ENCODE data around the gene SLC25A34. TPM values are rescaled to one million over a fixed set of nuclear protein-coding genes. Genes with fewer than 3 reads are reported as not detected.
"Not testable (repeated sequence)": the region's sequence is repeated elsewhere in the genome, so short reads cannot be mapped to it uniquely, and the experiment has no call there.

SLC25A34 gene
- 1.4 and 1.5 TPM in 2 replicates for total RNA-seq

GRCh38 chr1:15736038-15736891, at the start of gene SLC25A34:
Gene SLC25A34, plus strand, starts transcription at chr1:15736258. Its CDS starts 228 bp downstream, at chr1:15736486.
- Mint-ChIP-seq H3K4me1 (peaks cover under 1% of the 10 kb centered on the region), H3K27me3 (no peaks in the 10 kb centered on the region), H3K9me3 (no peaks in the 10 kb centered on the region), H3K27ac (no peak within 1 kb of the TSS), H3K4me3 (no peak within 1 kb of the TSS), H3K36me3 (ENCODE audit: low read depth) (peaks cover 8% of the 10 kb centered on the region)
- intact Hi-C loops (cut with micrococcal nuclease) = no loop called here
- DNase-seq = no peak

GRCh38 chr1:15687446-15687845, 48.6 kb upstream of the SLC25A34 start:
- Mint-ChIP-seq H3K9me3 (no peaks in the 10 kb centered on the region), H3K4me3 (peak overlapping the region; percentile 9), H3K36me3 (ENCODE audit: low read depth) (peaks cover 28% of the 10 kb centered on the region), H3K27ac (no peak overlapping the region), H3K4me1 (peaks cover 26% of the 10 kb centered on the region), H3K27me3 (no peaks in the 10 kb centered on the region)
- intact Hi-C loops (cut with micrococcal nuclease) = no loop called here
- no peak for DNase-seq

GRCh38 chr1:15690317-15690716, 45.7 kb upstream of the SLC25A34 start:
- no peak for DNase-seq
- Mint-ChIP-seq H3K27me3 (no peaks in the 10 kb centered on the region), H3K36me3 (ENCODE audit: low read depth) (peaks cover 38% of the 10 kb centered on the region), H3K27ac (no peak overlapping the region), H3K9me3 (no peaks in the 10 kb centered on the region), H3K4me1 (peaks cover 25% of the 10 kb centered on the region), H3K4me3 (no peak overlapping the region)
- intact Hi-C loops (cut with micrococcal nuclease) = no loop called here

- H3K4me1 Mint-ChIP-seq = peaks cover 21% of the 10 kb centered on the region
- H3K4me3 Mint-ChIP-seq = no peak overlapping the region
- no peaks in the 10 kb centered on the region for H3K27me3 Mint-ChIP-seq
- H3K36me3 Mint-ChIP-seq (ENCODE audit: low read depth) = peaks cover 34% of the 10 kb centered on the region
- no peaks in the 10 kb centered on the region for H3K9me3 Mint-ChIP-seq
- H3K27ac Mint-ChIP-seq = no peak overlapping the region
- no peak for DNase-seq
- intact Hi-C loops (cut with micrococcal nuclease) = no loop called here
Observed at GRCh38 chr1:15691434-15692032, 44.5 kb upstream of the SLC25A34 start.

GRCh38 chr1:15692121-15692682, 43.9 kb upstream of the SLC25A34 start:
- Mint-ChIP-seq H3K9me3 (no peaks in the 10 kb centered on the region), H3K27ac (no peak overlapping the region), H3K36me3 (ENCODE audit: low read depth) (peaks cover 34% of the 10 kb centered on the region), H3K4me3 (no peak overlapping the region), H3K4me1 (peaks cover 24% of the 10 kb centered on the region), H3K27me3 (no peaks in the 10 kb centered on the region)
- no peak for DNase-seq
- intact Hi-C loops (cut with micrococcal nuclease) = no loop called here

GRCh38 chr1:15693371-15693770, 42.7 kb upstream of the SLC25A34 start:
- intact Hi-C loops (cut with micrococcal nuclease) = no loop called here
- H3K9me3 Mint-ChIP-seq = no peaks in the 10 kb centered on the region
- peaks cover 25% of the 10 kb centered on the region for H3K36me3 Mint-ChIP-seq (ENCODE audit: low read depth)
- DNase-seq = no peak
- H3K27ac Mint-ChIP-seq = no peak overlapping the region
- H3K27me3 Mint-ChIP-seq = no peaks in the 10 kb centered on the region
- H3K4me3 Mint-ChIP-seq = no peak overlapping the region
- H3K4me1 Mint-ChIP-seq = peaks cover 20% of the 10 kb centered on the region

- H3K27ac Mint-ChIP-seq = peak overlapping the region; percentile 90
Observed at GRCh38 chr1:15696956-15697521, 39.0 kb upstream of the SLC25A34 start.

GRCh38 chr1:15698201-15698600, 37.9 kb upstream of the SLC25A34 start:
- Mint-ChIP-seq H3K27me3 (no peaks in the 10 kb centered on the region), H3K36me3 (ENCODE audit: low read depth) (peaks cover 15% of the 10 kb centered on the region), H3K4me3 (peak overlapping the region; percentile 53), H3K4me1 (peaks cover 22% of the 10 kb centered on the region), H3K9me3 (no peaks in the 10 kb centered on the region), H3K27ac (peak overlapping the region; percentile 76)
- no peak for DNase-seq
- intact Hi-C loops (cut with micrococcal nuclease) = no loop called here

More at GRCh38 chr1:15696956-15697521, 39.0 kb upstream of the SLC25A34 start:
- Mint-ChIP-seq H3K4me1 (peaks cover 25% of the 10 kb centered on the region), H3K27me3 (no peaks in the 10 kb centered on the region), H3K36me3 (ENCODE audit: low read depth) (peaks cover 19% of the 10 kb centered on the region), H3K9me3 (no peaks in the 10 kb centered on the region), H3K4me3 (peak overlapping the region; percentile 82)
- intact Hi-C loops (cut with micrococcal nuclease) = no loop called here
- DNase-seq = peak; percentile 86

GRCh38 chr1:15699321-15699720, 36.7 kb upstream of the SLC25A34 start:
- H3K4me3 Mint-ChIP-seq; H3K27ac Mint-ChIP-seq; H3K9me3 Mint-ChIP-seq; H3K27me3 Mint-ChIP-seq; intact Hi-C loops (cut with micrococcal nuclease); DNase-seq: not testable (repeated sequence)
- peaks cover 22% of the 10 kb centered on the region for H3K4me1 Mint-ChIP-seq
- peaks cover 12% of the 10 kb centered on the region for H3K36me3 Mint-ChIP-seq (ENCODE audit: low read depth)

- H3K4me1 Mint-ChIP-seq = peaks cover 18% of the 10 kb centered on the region
- DNase-seq = no peak
- no peaks in the 10 kb centered on the region for H3K9me3 Mint-ChIP-seq
- H3K27me3 Mint-ChIP-seq = no peaks in the 10 kb centered on the region
- no peak overlapping the region for H3K27ac Mint-ChIP-seq
- intact Hi-C loops (cut with micrococcal nuclease) = no loop called here
- H3K36me3 Mint-ChIP-seq (ENCODE audit: low read depth) = peaks cover 6% of the 10 kb centered on the region
- H3K4me3 Mint-ChIP-seq = no peak overlapping the region
Observed at GRCh38 chr1:15700508-15700907, 35.5 kb upstream of the SLC25A34 start.

GRCh38 chr1:15701784-15702183, 34.3 kb upstream of the SLC25A34 start:
- H3K9me3 Mint-ChIP-seq = no peaks in the 10 kb centered on the region
- no peak overlapping the region for H3K27ac Mint-ChIP-seq
- DNase-seq = no peak
- no peaks in the 10 kb centered on the region for H3K27me3 Mint-ChIP-seq
- H3K4me3 Mint-ChIP-seq = no peak overlapping the region
- peaks cover 13% of the 10 kb centered on the region for H3K36me3 Mint-ChIP-seq (ENCODE audit: low read depth)
- H3K4me1 Mint-ChIP-seq = peaks cover 16% of the 10 kb centered on the region
- intact Hi-C loops (cut with micrococcal nuclease) = no loop called here

- Mint-ChIP-seq H3K4me1 (peaks cover 8% of the 10 kb centered on the region), H3K4me3 (no peak overlapping the region), H3K9me3 (no peaks in the 10 kb centered on the region), H3K27me3 (no peaks in the 10 kb centered on the region), H3K36me3 (ENCODE audit: low read depth) (peaks cover 13% of the 10 kb centered on the region), H3K27ac (no peak overlapping the region)
- DNase-seq = no peak
- intact Hi-C loops (cut with micrococcal nuclease) = no loop called here
Observed at GRCh38 chr1:15702722-15703550, 33.1 kb upstream of the SLC25A34 start.

- Mint-ChIP-seq H3K9me3 (no peaks in the 10 kb centered on the region), H3K27ac (no peak overlapping the region), H3K4me3 (no peak overlapping the region), H3K27me3 (no peaks in the 10 kb centered on the region), H3K4me1 (peaks cover 8% of the 10 kb centered on the region), H3K36me3 (ENCODE audit: low read depth) (peaks cover 13% of the 10 kb centered on the region)
- intact Hi-C loops (cut with micrococcal nuclease) = no loop called here
- no peak for DNase-seq
Observed at GRCh38 chr1:15703562-15703961, 32.5 kb upstream of the SLC25A34 start.
